SH-SY5Y (cell line): ENCODE data around the gene CLIC5.

Experiments
- GATA2 ChIP-seq: IDR thresholded peaks from 2 replicates; pipeline ENCODE4 v1.6.1; 2011; ENCODE audit warnings: mild to moderate bottlenecking, low read depth, low read length
- GATA3 ChIP-seq: IDR thresholded peaks from 2 replicates; pipeline ENCODE4 v1.6.1; 2011; ENCODE audit warnings: low read depth, mild to moderate bottlenecking, low read length, moderate library complexity

GRCh38 chr6:45882671-45883070 lies 133.0 kb downstream of the CLIC5 start:
- TF ChIP-seq GATA2 (no peak), GATA3 (no peak)
